ENCODE measurements around the gene CYTH1. TPM values are rescaled to one million over a fixed set of nuclear protein-coding genes. Genes with fewer than 3 reads are reported as not detected.
"Not testable (repeated sequence)": the region's sequence is repeated elsewhere in the genome, so short reads cannot be mapped to it uniquely, and the experiment has no call there.

The CYTH1 gene
- total RNA-seq, 1 experiment from 2014 or later = 9.7 TPM

DNA sequence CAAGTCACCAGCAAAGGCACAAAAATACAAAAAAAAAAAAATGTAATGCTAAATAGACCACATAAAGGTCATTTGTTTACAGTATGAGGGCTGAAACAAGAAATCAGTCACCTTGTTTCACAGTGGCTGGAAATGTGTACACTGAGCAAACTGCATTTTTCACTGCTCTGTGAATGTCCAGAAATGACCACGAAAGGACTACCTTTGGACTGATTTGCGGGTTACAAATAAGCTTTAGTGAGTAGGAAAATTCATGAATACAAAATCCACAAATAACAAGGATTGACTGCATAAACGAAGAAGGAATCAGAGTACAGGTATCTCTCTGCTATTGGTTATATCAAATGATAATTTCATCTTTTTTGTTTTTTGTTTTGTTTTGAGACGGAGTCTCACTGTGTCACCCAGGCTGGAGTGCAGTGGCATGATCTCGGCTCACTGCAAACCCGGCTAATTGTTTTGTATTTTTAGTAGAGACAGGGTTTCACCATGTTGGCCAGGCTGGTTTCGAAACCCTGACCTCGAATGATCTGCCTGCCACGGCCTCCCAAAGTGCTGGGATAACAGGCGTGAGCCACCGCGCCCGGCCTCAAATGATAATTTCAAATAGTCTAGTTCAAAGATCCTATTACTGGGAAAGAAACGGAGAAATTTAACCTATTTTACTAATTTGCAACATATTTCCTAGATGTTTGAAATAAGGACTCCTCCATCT lies 30.5 kb downstream of the CYTH1 start:
- no peaks in the 10 kb centered on the region for H3K79me2 ChIP-seq (ENCODE audit: insufficient read depth, low read length)

DNA sequence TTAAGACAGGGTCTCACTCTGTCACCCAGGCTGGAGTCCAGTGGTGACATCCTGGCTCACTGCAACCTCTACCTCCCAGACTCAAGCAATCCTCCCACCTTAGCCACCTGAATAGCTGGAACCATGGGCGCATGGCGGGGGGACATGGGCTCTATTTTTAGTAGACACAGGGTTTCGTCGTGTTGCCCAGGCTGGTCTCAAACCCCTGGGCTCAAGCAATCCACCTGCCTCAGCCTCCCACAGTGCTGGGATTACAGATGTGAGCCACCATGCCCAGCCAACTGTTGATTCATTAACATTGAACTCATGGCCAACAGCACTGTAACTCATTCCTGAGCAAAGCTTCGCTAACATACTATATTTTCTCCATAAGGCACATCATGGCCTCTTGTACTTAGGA lies 31.1 kb downstream of the CYTH1 start:
- not testable (repeated sequence) for H2AFZ ChIP-seq (ENCODE audit: low read length); H3K56ac ChIP-seq (ENCODE audit: insufficient read length, low read depth, low read length); H3K9ac ChIP-seq (ENCODE audit: extremely low read depth, insufficient read length, low read length); H3K4me1 ChIP-seq (ENCODE audit: insufficient read depth, low read length); H3K23ac ChIP-seq (ENCODE audit: insufficient read length, low read depth, low read length); H3T11ph ChIP-seq (ENCODE audit: low read length); H3K4ac ChIP-seq (ENCODE audit: low read depth, low read length); H3K27me3 Mint-ChIP-seq (ENCODE audit: low read depth); H3K79me1 ChIP-seq (ENCODE audit: insufficient read depth, low read depth, low read length, poor library complexity, severe bottlenecking); H4K91ac ChIP-seq (ENCODE audit: insufficient read length, low read depth, low read length); DNase-seq; H2BK12ac ChIP-seq (ENCODE audit: insufficient read length, low read depth, low read length); H2BK15ac ChIP-seq (ENCODE audit: low read depth, low read length); H4K20me1 ChIP-seq (ENCODE audit: control insufficient read depth, insufficient read depth, insufficient read length); H2BK120ac ChIP-seq (ENCODE audit: low read depth, low read length, poor library complexity, severe bottlenecking); H3K9me3 Mint-ChIP-seq; H3K9me3 ChIP-seq (ENCODE audit: control insufficient read depth, low read depth, low read length); H4K5ac ChIP-seq (ENCODE audit: insufficient read length, low read depth, low read length); H3K23me2 ChIP-seq (ENCODE audit: insufficient read length, low read depth, low read length, poor library complexity, severe bottlenecking); H3K14ac ChIP-seq (ENCODE audit: insufficient read depth, low read length); H3K18ac ChIP-seq (ENCODE audit: insufficient read length, low read depth, low read length); H3K27ac ChIP-seq (ENCODE audit: insufficient read length, low read depth, low read length); H2AK5ac ChIP-seq (ENCODE audit: insufficient read length, low read length); H2BK20ac ChIP-seq (ENCODE audit: low read depth, low read length, poor library complexity, severe bottlenecking); H3K4me3 Mint-ChIP-seq; H3K36me3 Mint-ChIP-seq (ENCODE audit: insufficient read depth in 1 of 3, low read depth in 3 of 3); H3K4me2 ChIP-seq (ENCODE audit: insufficient read depth, insufficient read length, low read length); H3K27ac Mint-ChIP-seq; H3K27me3 ChIP-seq (ENCODE audit: insufficient read depth, low read length); H2BK5ac ChIP-seq (ENCODE audit: insufficient read length, low read length); H3K79me2 ChIP-seq (ENCODE audit: insufficient read depth, low read length); H4K8ac ChIP-seq (replicated peaks; ENCODE audit: insufficient read length, low read depth, low read length)
- H3K4me1 Mint-ChIP-seq = peaks cover 19 to 21% of the 10 kb centered on the region in 2 experiments
- no CpG with 5 or more reads among the region's 5 CpGs for WGBS (ENCODE audit: extremely low coverage, insufficient read length, low lambda C conversion rate)

More for the DNA sequence above, 30.5 kb downstream of the CYTH1 start:
- H2BK5ac ChIP-seq (ENCODE audit: insufficient read length, low read length) = no peak overlapping the region
- no peak overlapping the region for H2BK20ac ChIP-seq (ENCODE audit: low read depth, low read length, poor library complexity, severe bottlenecking)
- H4K5ac ChIP-seq (ENCODE audit: insufficient read length, low read depth, low read length) = no peak overlapping the region
- no CpG with 5 or more reads among the region's 14 CpGs for WGBS (ENCODE audit: extremely low coverage, insufficient read length, low lambda C conversion rate)
- H3K4ac ChIP-seq (ENCODE audit: low read depth, low read length) = no peak overlapping the region
- H3K9ac ChIP-seq (ENCODE audit: extremely low read depth, insufficient read length, low read length) = no peak overlapping the region
- H3T11ph ChIP-seq (ENCODE audit: low read length) = no peak overlapping the region
- no peak overlapping the region for H4K91ac ChIP-seq (ENCODE audit: insufficient read length, low read depth, low read length)
- H3K18ac ChIP-seq (ENCODE audit: insufficient read length, low read depth, low read length) = no peak overlapping the region
- no peaks in the 10 kb centered on the region for H3K27me3 Mint-ChIP-seq (ENCODE audit: low read depth)
- H2BK120ac ChIP-seq (ENCODE audit: low read depth, low read length, poor library complexity, severe bottlenecking) = no peak overlapping the region
- H4K8ac ChIP-seq (replicated peaks; ENCODE audit: insufficient read length, low read depth, low read length) = no peak overlapping the region
- H2BK15ac ChIP-seq (ENCODE audit: low read depth, low read length) = no peak overlapping the region
- no peak overlapping the region for H3K14ac ChIP-seq (ENCODE audit: insufficient read depth, low read length)
- no peak overlapping the region for H2AK5ac ChIP-seq (ENCODE audit: insufficient read length, low read length)
- H3K36me3 Mint-ChIP-seq (ENCODE audit: insufficient read depth in 1 of 3, low read depth in 3 of 3) = no peaks in the 10 kb centered on the region
- H3K27ac Mint-ChIP-seq = no peak overlapping the region
- no peak overlapping the region for H2BK12ac ChIP-seq (ENCODE audit: insufficient read length, low read depth, low read length)
- TF ChIP-seq CTCF (conservative IDR thresholded peaks at IDR 0.05) = no peak
- no peak overlapping the region for H3K4me3 Mint-ChIP-seq
- no peak overlapping the region for H3K4me2 ChIP-seq (ENCODE audit: insufficient read depth, insufficient read length, low read length)
- H3K23me2 ChIP-seq (ENCODE audit: insufficient read length, low read depth, low read length, poor library complexity, severe bottlenecking) = no peaks in the 10 kb centered on the region
- H4K20me1 ChIP-seq (ENCODE audit: control insufficient read depth, insufficient read depth, insufficient read length) = no peaks in the 10 kb centered on the region
- H3K27ac ChIP-seq (ENCODE audit: insufficient read length, low read depth, low read length) = no peak overlapping the region
- no peaks in the 10 kb centered on the region for H3K9me3 Mint-ChIP-seq
- H3K23ac ChIP-seq (ENCODE audit: insufficient read length, low read depth, low read length) = no peak overlapping the region
- peaks cover 13 to 15% of the 10 kb centered on the region in 2 experiments for H3K4me1 Mint-ChIP-seq
- no peaks in the 10 kb centered on the region for H3K9me3 ChIP-seq (ENCODE audit: control insufficient read depth, low read depth, low read length)
- no peaks in the 10 kb centered on the region for H3K27me3 ChIP-seq (ENCODE audit: insufficient read depth, low read length)
- H3K79me1 ChIP-seq (ENCODE audit: insufficient read depth, low read depth, low read length, poor library complexity, severe bottlenecking) = no peaks in the 10 kb centered on the region
- no peak overlapping the region for H2AFZ ChIP-seq (ENCODE audit: low read length)
- H3K4me1 ChIP-seq (ENCODE audit: insufficient read depth, low read length) = peaks cover 1% of the 10 kb centered on the region; the same call in 1 of the 2 replicates
- no peak for DNase-seq
- no peak overlapping the region for H3K56ac ChIP-seq (ENCODE audit: insufficient read length, low read depth, low read length)
